ENCODE measurements around the gene PPP2R2D. TPM values are rescaled to one million over a fixed set of nuclear protein-coding genes. Genes with fewer than 3 reads are reported as not detected.
"Not testable (repeated sequence)": the region's sequence is repeated elsewhere in the genome, so short reads cannot be mapped to it uniquely, and the experiment has no call there.

PPP2R2D gene
- total RNA-seq, 1 donor from 2014 or later, result 15.4 TPM

- DNase-seq (ENCODE audit: low spot score), result peak; percentile 38
- no peak for ATAC-seq
These were observed 44.3 kb downstream of the PPP2R2D start for GRCh38 chr10:131944976-131945695.

- DNase-seq (ENCODE audit: low spot score) (peak; percentile 18), ATAC-seq (no peak)
These were observed 45.5 kb downstream of the PPP2R2D start for GRCh38 chr10:131946321-131946751.

DNA sequence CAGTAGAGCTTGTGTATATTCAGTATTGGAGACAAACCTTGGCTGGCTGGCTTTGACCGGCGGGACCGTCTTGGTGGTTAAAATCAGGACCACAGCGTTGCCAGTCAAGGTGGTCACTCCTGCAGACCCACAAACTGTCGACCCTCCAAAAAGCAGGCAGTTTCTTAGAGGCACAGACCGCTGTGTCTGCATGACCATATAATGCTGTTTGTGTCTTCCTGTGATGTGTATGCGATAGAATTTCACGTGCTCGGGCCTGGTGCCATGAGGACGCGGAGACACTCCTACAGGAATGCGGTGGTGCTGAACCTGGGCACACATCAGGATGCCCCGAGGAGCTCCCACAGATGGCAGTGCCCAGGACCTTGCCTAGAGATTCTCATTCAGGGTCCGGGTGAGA is 46.1 kb downstream of the PPP2R2D start:
- ATAC-seq (no peak), DNase-seq (ENCODE audit: low spot score) (peak; percentile 21)

DNA sequence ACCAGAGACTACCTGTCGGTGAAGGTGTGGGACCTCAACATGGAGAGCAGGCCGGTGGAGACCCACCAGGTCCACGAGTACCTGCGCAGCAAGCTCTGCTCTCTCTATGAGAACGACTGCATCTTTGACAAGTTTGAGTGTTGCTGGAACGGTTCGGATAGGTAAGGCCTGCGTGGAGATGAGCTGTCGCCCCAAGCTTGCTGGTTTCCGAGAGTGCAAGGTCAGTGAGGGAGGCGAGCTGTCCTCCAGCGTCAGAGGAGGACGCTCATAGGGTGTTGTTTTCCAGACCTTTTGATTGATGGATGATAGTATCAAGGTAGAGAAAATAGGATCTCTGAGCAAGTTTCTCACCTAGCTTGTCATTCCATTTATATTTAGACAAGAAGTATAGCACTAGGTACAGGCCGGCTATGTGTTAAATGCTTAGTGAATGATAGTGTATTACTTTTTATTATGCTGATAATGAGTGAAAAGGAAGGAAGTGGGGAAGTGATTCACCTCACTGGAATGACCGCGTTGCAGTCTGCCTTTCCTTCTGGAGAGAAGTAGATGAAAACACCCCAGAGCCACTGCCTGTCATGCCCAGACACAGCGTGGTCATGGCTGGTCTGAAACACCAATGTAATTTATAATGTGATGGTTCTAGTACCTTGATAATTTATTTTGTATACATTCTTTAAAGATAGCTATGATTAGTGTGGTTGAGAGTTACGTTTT is 47.0 kb downstream of the PPP2R2D start:
- ATAC-seq (no peak), DNase-seq (ENCODE audit: low spot score) (no peak)

DNA sequence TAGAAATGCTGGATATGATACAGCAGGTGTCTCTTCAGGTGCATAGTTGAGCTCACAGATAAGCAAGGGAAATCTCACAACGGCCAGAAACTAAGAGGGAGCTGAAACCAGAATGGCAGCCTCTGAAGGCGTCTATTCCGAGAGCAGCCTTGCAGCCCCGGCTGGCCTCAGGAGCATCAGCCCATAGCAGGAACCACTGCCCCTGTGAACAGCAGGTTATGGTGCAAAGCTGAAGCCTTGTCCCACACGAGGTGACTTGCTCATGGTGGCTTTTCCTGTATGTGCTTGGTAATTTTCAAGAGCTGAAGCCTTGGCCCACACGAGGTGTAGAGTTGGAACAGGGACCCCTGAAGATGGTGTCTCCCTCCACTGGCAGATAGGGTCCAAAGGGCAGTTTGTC is 47.7 kb downstream of the PPP2R2D start:
- no peak for DNase-seq (ENCODE audit: low spot score)

DNA sequence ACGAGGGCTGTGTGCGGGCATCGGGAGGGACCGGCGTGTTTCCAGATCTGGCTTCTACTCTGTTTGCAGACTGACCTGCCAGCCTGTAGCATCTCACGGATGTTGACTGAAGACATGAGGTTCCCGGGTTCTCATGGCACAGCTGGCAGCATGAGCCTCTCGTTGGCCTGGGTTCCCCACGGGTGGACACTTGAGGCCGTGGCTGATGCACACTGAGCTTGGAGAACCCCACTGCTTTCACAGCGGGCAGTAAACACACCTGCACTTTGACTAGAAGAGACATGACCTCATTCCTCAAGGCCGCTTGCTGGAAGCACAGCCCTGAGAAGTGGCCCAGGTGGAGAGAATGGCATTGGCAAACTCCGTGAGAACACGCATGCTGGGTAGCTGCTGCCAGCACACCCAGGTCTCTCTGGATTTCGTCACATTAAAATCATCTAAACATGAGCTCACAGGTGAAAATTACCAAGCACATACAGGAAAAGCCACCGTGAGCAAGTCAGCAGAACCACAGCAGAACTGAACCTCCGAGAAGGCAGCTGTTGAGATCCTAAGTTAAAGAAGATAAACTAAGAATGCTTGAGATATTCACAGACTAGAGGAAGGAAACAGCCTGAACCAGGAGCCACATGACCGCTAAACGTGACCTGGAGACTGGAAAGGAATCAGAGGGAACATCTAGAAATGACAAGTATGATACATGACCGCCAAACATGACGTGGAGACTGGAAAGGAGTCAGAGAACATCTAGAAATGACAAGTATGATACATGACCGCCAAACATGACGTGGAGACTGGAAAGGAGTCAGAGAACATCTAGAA is 48.4 kb downstream of the PPP2R2D start:
- no peak for DNase-seq (ENCODE audit: low spot score)
- ATAC-seq, result no peak

More for the DNA sequence above, 47.7 kb downstream of the PPP2R2D start:
- no peak for ATAC-seq

DNA sequence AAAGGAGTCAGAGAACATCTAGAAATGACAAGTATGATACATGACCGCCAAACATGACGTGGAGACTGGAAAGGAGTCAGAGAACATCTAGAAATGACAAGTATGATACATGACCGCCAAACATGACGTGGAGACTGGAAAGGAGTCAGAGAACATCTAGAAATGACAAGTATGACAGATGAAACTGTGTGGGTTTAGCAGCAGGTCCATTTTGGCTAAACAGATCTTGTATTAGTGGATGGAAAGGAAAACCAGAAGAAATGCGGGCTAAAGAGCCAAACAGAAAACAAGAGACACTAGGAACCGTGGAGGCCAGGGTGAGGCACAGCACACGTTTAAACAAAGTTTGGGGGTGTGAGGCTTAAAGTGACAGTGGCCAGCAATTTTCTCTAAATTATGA is 49.1 kb downstream of the PPP2R2D start:
- ATAC-seq; DNase-seq (ENCODE audit: low spot score): not testable (repeated sequence)

DNA sequence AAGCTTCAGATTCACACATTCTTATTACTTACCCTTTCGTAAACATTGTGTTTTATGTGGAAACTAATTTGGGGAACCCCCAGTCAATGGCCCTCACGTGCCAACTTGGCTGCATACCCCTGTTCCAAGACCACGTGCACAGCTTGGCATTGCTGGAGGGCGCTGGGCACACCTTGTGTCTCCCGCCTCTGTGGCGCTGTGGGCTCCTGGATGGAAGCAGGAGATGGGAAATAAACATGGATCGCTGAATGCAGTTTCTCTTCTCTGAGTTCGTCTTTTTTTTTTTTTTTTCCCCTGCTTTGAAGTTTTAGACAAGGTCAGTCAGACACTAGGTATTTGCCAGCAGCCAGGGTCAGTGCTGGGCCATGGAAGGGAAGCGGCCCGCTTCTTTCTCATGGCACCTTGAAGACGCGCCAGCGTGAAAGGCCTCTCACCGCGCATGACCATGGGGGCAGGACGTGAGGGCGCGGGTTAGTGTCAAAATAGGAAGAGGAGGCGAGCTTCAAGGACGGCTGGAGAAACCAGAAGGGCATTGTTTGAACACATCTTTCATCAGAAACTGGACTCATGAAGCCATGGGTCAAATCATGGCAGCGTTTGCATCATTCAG is 53.7 kb downstream of the PPP2R2D start:
- no peak for ATAC-seq
- no peak for DNase-seq (ENCODE audit: low spot score)

DNA sequence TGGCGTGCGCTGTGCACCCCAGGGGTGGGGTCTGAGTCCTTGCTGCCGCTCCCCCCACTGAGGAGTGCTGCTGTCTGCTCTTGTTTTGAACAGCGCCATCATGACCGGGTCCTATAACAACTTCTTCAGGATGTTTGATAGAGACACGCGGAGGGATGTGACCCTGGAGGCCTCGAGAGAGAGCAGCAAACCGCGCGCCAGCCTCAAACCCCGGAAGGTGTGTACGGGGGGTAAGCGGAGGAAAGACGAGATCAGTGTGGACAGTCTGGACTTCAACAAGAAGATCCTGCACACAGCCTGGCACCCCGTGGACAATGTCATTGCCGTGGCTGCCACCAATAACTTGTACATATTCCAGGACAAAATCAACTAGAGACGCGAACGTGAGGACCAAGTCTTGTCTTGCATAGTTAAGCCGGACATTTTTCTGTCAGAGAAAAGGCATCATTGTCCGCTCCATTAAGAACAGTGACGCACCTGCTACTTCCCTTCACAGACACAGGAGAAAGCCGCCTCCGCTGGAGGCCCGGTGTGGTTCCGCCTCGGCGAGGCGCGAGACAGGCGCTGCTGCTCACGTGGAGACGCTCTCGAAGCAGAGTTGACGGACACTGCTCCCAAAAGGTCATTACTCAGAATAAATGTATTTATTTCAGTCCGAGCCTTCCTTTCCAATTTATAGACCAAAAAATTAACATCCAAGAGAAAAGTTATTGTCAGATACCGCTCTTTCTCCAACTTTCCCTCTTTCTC is 55.0 kb downstream of the PPP2R2D start:
- ATAC-seq (peak; percentile 15), DNase-seq (ENCODE audit: low spot score) (no peak)

DNA sequence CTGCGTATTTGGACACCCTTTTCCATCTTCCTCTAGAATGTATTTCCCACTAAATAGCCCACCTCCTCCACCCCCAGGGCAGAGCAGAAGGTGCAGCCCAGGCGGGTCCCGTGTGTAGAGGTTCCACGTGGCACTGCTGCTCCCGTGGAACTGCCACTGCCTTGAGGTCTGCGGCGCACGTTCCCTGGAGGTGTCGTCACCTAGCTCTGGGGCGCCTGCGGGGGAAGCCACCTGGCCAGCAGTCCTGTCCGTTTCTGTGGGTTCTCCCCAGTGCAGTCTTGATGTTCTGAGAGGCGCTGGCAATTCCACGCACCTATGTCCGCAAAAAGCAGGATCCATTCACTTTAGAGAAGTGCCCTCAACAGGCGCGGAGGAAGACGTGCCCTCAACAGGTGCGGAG is 59.0 kb downstream of the PPP2R2D start:
- no peak for DNase-seq (ENCODE audit: low spot score)
- no peak for ATAC-seq

DNA sequence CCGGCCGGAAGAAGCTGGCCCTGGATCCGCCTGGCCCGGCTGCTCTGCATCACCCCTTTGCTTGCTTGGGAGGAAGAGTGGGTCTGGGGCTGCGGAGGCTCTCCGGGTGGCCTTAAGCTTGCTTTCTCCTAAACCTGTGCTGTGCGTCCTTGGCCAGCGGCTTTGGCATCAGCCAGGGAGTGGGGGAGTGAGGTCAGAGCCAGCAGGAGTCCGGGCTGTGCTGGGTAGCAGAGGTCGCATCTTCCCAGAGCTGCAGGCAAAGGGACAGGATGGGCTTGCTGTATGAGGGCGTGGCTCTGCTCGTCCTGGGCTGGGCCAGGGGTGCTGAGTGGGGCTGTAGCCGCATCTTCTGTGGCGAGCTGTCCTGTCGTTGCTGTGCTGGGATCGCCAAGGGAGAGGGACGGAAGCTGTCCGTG is 59.8 kb downstream of the PPP2R2D start:
- DNase-seq (ENCODE audit: low spot score) (no peak), ATAC-seq (peak; percentile 12)

DNA sequence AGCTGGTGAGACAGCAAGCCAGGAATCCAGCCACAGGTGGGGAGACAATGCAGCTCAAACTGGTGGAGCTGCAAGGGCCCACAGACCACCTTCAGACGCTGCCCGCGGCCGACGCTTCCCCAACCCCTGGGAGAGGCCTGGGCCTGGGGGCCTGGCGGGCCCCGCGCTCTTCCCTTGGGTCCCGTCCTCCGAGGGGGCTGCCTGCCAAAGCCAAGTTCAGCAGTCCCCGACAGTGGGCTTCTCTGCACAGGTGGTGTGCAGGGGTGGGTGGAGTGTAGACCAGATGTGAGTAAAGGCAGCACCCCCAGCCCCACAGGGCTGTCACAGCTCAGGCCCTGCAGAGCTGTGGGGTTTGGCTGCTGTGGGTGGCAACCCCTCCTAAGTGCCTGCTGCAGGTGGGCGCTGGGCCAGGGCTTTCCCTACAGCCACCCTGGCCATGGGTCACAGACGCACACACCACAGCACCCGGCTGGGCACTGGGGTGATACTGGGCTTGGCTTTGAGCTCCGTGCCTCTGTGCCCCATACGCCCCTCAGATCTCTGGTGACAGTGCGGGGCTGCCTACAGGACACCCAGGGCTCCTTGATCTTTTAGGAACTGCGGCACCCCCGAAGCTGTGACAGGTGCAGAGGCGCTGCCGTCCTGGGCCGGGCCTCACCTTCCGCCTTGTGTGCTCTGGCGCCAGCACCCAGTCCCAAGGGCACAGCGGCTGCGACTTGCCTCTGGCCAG is 60.4 kb downstream of the PPP2R2D start:
- ATAC-seq, result peak; percentile 5

DNA sequence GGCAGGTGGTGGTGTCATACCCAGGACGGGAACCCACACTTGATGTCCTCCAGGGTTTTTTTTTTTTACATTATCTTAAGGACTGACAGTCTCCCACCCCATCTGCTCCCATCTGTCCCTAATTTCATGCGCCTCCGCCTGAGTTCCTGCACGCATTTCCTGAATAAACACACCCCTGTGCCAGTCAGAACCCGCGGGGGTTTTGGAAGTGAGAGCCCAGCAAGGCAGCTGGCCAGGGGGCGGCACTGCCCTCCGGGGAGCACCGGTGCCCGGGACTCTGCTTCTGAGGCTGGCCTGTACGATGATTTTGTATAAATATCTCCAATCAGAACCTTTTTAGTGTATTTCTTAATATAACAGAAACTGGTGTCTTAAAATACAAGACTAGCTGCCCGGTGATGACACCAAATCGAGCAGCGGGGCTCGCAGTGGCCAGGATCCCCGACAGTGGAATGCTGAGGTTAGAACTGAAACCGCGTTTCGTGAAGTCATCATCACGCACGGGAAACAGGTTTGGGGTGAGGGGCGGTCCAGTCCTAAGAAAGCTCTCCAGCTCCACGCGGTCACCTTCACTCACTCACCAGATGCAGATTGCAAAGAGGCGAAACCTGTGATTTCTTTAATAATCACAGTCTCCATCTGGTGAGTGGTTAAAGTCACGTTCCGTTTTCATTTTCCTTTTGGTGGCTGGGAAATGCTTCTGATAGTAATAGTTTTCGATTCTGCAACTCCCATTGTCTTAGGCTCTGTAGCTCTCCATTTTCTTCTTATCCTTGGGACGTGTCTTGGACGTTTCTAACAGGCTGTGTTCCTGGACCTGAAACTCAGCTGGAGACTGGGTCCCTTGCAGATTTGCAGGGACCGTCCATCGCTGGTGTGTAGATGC is 61.2 kb downstream of the PPP2R2D start:
- DNase-seq (ENCODE audit: low spot score) (no peak), ATAC-seq (no peak)

More for the DNA sequence above, 60.4 kb downstream of the PPP2R2D start:
- no peak for DNase-seq (ENCODE audit: low spot score)

GRCh38 chr10:131963350-131963749 is 62.5 kb downstream of the PPP2R2D start:
- DNase-seq (ENCODE audit: low spot score), result no peak
- no peak for ATAC-seq

DNA sequence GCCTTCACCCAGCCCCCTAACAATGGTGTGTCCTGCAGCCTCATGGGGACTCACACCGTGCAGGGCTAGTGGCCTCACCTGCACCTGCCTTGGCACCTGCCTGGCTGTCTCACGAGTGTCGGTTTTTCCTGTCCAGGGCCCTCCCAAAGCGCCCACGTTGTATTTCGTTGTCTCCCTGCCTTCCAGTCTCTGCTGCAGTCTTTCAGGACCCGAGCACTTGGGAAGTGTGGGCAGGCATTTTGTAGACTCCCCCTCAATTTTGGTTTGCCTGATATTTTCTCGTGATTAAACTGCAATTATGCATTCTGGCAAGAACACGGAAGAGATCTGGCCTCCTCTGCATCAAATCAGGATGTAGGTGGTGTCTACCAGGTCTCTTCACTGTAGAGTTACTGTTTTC is 63.0 kb downstream of the PPP2R2D start:
- ATAC-seq, result no peak
- no peak for DNase-seq (ENCODE audit: low spot score)

DNA sequence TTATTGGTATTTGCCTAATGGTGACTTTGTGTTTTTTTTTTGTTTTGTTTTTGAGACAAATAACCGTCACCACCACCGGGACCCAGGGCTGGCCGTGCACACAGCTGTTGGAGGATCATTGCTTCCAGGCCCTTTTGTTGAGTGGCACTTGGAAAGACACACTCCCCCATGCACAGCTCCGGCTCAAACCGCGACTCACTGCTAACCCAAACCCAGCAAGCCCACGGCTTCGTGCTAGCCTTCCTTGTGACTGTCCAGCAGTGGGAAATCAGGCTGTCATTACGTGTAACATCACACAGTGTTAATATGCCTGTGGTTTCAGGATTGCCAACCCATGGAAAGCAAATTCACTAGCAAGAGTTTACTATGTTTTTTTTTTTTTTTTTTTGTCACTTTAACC is 63.5 kb downstream of the PPP2R2D start:
- no peak for ATAC-seq

GRCh38 chr10:131968949-131969348 is 68.1 kb downstream of the PPP2R2D start:
- ATAC-seq, result no peak
- DNase-seq (ENCODE audit: low spot score), result no peak

More for the DNA sequence above, 63.5 kb downstream of the PPP2R2D start:
- DNase-seq (ENCODE audit: low spot score), result no peak

GRCh38 chr10:131970946-131971345 is 70.1 kb downstream of the PPP2R2D start:
- ATAC-seq, result no peak
- DNase-seq (ENCODE audit: low spot score), result no peak

DNA sequence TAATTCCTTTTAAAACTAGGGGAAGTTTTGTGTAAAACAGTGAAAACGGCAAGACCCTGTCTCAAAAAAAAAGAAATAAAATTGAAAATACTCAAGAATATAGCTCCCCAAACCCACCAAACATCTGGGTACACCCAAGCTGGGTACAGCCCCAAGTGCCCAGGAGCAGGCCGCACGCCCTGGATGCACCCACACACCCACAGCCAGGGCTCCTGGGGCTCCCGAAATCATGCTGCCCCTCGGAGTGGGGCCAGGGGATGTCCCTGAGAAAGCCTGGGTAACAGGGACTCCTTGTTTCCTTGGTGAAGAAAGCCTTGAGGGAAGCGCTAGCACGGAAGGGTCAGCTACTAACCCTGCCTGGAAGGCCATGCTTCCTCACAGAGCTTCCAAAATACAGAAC is 70.8 kb downstream of the PPP2R2D start:
- no peak for DNase-seq (ENCODE audit: low spot score)

More for the DNA sequence above, 70.8 kb downstream of the PPP2R2D start:
- no peak for ATAC-seq

Data from left lobe of liver (tissue), 2 donors.